GM21786 (cell line): ENCODE results near the gene ARHGAP29.
"Not testable (repeated sequence)": the region's sequence is repeated elsewhere in the genome, so short reads cannot be mapped to it uniquely, and the experiment has no call there.

Experiments
- ATAC-seq: cut with Tn5 transposase; IDR thresholded peaks from one replicate; pipeline ENCODE4 v1.9.1; 2021; ENCODE audit not compliant: unreplicated experiment

ARHGAP29 gene

DNA sequence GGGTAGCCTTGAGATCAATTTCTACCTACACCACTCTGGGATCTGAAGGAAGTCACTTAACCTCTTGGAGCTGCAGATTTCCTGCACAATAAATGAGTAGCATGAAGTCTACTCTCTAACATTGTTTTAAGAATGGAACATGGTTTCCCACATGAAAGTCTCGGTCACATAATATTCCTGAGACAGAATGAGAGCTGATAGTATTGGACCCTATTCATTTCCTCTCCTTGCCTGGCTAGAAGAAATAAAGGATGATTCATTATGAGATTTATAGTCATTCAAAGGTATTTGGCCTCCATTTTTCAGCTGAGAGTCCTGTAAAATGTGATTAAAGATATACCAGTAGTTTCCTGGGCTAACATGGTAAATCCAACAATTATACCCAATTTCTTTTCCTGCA lies 56.7 kb downstream of the ARHGAP29 start:
- ATAC-seq, result no peak

DNA sequence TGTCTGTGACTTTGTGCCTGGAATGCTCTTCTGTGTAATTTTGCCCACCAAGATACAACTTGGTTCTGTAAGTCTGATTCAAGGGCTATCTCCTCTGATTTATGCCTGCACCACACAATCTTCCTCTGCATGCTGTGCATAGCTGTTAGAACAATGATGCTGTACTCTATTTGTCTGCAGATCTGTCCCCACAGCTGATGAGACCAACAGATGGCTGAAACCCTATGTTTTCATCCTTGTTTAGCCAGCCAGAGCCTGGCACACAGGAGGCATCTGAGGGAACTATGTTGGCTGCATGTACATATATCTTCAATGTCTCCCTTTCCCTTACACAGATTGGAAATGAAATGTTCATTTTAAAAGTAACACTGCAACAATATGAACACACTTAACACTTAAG lies 58.5 kb downstream of the ARHGAP29 start:
- ATAC-seq, result no peak

DNA sequence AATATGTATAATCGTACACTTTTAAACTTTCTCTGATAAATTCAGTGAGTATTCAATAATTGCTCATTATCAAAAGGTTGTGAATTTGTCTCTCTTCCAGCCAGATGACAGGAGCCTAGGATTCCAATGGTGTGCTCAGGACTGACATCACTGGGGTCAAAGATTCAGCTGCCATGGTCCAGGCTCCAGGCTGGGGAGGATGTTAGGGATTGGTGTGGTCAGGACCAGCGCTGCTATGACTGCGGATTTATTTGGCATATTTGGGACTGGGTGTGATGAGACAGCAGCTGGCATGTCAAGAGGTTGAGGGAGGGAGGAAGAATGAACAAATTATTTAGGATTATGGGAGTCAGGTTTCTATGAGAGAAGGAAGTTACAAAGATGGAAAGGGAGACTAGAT lies 68.3 kb downstream of the ARHGAP29 start:
- ATAC-seq, result no peak

DNA sequence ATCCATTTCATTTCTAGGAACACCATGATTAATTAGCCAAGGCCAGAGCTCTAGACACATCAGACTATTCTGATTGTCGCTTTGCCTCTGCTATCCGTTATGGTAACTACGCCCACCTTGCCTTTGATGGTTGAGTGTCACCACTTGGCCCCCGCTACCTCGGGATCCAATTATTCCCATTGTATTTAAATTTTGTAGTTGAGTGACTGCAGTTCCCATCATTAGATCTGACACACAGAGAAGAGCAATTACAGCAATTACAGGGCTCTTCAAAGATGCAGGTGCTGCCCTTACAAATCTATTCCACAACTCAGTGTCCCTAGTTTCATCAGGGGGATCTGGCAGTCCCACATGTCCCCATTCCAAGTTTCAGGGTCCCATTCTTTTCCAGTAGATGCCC lies 71.5 kb downstream of the ARHGAP29 start:
- no peak for ATAC-seq

DNA sequence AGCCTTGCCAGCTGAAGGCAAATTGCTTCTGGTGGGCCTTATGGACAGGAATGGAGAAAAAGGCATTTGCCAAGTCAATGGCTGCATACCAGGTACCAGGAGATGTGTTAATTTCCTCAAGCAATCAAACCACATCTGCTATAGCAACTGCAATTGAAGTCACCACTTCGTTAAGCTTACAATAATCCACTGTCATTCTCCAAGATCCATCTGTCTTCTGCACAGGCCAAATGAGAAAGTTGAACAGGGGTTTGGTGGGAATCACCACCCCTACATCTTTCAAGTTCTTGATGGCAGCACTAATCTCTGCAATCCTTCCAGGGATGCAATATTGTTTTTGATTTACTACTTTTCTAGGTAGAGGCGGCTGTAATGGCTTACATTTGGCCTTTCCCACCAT lies 72.5 kb downstream of the ARHGAP29 start:
- not testable (repeated sequence) for ATAC-seq

DNA sequence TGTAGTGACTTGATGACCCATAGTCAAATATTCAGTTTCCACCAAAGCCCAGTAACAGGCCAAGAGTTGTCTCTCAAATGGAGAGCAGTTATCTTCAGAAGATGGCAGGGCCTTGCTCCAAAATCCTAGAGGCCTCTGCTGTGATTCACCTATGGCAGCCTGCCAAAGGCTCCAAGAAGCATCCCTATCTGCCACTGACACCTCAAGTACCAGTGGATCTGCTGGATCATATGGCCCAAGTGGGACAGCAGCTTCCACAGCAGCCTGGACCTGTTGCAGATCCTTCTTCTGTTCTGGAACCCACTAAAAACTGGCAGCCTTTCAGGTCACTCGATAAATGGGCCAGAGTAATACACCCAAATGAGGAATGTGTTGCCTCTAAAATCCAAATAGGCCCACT lies 73.3 kb downstream of the ARHGAP29 start:
- not testable (repeated sequence) for ATAC-seq

DNA sequence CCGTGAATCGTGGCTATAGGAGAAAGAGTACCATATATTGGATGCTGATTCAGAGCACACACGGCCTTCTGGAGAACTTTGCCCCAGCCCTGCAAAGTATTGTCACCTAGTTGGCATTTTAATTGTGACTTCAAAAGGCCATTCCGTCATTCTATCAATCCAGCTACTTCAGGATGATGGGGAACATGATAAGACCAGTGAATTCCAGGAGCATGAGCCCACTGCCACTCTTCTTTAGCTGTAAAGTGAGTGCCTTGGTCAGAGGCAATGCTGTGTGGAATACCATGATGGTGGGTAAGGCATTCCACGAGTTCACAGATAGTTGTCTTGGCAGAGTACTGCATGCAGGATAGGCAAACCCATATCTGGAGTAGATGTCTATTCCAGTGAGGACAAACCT lies 74.1 kb downstream of the ARHGAP29 start:
- not testable (repeated sequence) for ATAC-seq

DNA sequence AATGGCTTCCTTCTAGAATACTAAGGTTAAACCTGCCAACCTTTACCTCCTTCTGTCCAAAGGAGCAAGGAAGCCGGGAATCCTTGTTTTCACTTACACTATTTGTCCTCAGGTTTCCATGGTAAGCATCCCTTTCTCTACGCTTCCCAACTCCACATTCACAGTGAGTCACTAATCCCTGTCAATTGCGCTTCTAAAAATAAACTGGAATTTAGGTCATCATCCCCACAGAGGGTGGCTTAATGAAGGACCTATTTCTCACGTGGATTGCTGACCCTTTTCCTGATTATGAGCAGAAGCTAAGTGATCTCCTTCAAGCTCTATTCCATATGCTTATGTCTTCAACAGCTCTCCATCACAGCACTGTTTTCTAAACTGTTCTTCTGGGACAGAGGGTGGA lies 76.6 kb downstream of the ARHGAP29 start:
- no peak for ATAC-seq

DNA sequence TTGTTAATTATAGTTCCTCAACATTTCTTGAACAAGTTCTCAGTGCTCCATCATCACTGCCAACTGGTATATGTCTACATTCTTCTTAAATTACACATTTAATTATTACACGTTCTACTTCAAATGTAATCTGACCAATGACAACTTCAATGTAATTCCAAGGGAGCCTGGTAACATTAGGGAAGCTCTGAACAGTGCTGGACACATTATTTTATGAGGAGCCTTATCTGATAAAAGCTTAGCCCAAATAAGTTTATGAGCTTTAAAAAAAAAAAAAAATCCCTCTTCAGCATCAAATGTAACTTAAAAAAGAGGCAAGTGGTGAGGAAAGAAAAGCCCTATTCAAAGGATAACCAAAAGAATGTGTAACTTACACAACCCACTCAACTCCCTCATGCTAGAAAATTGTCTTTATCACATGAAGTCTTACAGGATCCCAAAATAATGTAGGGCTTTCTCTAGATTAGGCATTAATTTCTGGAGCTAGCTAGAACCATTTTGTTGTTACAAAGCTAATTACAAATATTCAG lies 81.2 kb downstream of the ARHGAP29 start:
- ATAC-seq, result no peak

DNA sequence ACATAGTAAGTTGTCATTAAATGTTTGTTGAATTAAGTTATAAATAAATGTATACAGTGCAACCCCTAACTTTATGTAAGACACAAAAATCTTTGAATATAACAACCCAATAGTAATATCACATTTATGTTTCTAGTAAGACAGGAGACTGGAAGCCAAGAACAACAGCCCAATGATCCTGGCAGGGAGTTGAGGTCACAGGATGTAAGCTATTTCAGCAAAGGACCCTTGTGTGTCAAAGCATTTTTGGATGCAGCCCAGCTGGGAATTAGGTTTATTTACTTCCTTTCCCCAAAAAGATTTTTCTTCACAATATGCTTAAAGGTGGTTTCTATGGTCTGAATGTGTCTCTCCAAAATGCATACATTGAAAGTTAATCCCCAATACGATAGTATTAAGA lies 82.4 kb downstream of the ARHGAP29 start:
- no peak for ATAC-seq

DNA sequence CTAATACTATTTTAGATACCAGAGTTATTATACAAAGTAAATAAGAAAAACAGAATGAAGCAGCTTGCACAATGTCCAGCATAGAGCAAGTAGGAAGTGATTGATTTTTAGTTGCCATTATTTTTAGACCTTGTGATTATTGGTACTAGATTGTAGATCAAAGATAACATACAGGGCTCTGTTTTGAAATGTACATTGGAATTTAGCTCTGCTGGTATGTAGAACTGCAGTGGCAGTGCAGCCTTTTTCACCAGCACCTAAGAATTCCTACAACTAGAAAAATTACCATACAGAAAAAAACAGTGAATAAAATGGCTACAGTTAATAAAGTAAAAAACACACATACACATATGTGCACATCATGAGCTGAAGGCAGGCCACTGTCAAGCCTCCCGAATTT lies 84.3 kb downstream of the ARHGAP29 start:
- no peak for ATAC-seq

DNA sequence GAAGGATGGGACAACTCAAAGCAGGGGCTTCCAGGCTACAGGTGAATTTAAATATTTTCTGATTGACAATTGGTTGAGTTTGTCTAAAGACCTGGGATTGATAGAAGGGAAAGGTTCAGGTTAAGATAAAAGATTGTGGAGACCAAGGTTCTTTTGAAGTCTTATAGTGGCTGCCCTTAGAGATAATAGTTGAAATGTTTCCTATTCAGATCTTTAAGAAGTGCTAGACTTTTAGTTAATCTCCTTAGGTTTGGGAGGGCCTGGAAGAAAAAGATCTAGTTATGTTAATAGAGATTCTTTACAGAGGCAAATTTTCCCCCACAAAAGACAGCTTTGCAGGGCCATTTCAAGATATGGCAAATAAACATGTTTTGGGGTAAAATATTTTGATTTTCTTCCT lies 88.2 kb downstream of the ARHGAP29 start:
- not testable (repeated sequence) for ATAC-seq

DNA sequence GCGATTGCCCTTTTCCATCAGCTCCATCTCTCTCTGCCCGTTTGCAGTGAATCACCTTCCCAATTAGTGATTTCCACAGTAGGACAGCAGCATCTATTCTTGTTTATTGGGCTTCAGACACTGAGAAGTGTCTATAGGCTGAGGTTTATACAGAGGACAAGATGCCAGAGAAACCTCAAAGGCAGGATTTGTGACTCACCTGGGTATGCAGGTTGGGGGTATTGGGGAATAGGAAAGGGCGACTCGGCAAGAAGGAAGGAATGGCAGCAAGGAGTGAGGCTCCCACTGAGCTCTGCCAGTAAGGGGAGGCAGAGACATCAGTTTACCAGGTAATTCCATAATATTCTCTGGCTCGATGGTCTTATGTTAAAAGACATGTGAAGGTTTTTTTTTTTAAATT lies 91.1 kb downstream of the ARHGAP29 start:
- no peak for ATAC-seq

DNA sequence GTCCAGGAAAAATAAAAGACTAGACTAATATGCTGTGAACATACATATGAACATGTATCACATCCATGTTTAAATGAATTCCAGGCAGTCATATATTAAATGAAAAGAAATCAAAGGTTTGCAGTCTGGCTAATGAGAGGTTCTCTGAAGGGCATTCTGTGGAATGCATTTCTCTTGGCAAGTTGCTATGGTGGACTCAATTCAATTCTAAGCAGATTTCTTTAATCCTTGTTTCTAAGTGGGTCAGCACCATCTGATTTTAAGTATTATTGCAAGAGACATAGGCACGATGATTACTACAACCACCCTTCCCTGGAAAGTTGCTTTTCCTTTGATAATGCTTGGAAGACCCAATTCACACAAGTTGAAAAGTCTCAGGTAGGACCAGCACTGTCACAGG lies 92.5 kb downstream of the ARHGAP29 start:
- no peak for ATAC-seq

DNA sequence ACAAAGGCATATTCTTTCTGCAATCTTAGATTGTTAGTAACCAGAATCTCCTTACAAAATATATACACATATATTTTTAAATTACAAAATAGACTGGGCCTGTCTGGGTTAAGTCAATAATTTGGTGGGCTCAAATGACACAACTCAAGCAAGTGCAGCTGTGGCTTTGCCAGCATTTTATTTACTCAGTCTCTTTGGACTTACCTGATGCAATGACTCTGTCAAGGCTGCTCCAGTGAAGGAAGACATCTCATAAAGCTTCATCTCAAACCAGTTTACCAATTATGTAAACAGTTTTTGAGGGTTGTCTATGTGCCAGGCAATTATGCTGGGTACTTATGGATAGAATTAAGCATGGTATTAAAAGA lies 93.6 kb downstream of the ARHGAP29 start:
- ATAC-seq, result no peak

DNA sequence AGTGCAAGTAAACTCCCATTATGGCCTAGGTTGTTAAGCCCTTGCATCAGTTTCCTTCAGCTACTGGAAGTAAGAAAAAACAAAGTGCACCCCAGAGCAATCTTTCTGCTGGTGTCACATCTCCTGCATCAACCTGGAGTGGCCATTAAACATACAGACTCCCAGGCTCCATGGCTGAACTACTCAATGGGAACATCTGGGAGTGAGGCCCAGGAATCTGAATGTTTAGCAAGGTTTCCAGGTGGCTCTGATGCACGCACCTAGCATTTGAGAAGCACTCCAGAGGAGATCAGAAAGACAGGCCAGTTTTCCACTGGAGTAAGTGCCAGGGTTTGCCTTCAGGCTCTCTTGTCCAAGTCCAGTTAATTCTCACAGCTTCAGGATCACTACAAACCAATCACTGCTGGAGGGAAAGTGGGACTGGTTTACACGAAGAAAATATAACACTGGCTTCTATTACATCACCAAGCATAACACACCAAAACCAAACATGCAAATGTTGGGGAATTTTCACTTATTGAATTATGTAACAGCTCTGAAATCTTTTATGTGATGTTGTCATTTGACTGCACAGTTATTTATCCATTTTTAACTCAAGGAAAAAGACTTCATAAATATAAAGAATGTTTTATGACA lies 94.1 kb downstream of the ARHGAP29 start:
- ATAC-seq, result no peak

DNA sequence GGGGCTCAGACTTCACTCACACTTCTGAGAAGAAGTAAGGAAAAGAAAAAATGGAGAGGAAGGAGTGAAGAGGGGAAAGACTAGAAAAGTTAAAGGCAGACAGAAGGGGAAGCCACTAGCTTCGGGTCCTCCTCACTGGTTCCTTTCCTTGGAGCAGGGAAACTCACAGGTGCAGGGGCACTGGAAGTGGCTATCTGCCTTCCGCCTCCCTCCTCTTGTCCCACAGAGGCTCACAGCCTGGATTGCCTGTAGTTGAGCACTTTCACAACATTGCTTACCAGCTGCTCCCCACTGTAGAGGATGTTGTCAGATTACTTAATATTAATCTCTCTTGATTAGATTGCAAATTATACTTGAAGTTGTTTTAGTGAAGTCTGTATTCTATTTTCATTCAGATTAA lies 94.8 kb downstream of the ARHGAP29 start:
- ATAC-seq, result no peak

DNA sequence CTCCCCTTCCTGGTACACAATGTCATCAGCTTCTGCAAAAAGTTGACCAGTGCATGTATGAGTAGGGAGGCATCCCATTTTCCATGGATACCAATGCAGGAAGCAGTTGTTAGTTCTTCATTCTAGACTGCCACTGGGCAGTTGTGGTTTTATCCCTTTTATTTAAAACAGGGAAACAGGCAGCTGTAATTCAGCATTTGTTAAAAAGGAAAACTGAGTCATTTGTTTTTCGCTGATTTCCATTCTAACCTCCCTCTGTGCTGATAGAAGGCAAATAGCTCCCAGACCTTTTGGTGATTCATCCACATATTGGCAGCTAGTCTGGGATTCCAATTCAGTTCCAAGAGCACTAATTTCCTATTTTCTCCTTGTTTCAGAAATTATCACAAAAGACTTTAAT lies 95.4 kb downstream of the ARHGAP29 start:
- no peak for ATAC-seq

DNA sequence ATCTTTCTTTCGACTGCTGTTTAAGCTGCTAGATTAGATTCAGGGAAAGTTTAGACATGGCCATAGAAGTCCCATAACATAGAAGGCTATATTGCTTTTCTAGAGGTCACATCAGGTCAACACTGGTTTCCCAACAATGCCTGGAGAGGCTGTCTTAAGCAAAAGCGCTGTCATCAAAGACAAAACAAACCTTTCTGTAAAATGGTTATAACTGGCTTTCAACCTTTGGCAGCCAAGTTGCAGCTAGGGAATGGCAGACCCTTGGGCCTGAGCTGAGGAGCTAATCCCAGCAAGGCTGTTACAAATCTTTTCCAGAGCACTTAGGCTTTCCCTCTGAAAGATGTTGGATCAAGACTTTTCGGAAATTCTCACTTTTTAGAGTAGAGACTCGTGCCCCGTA lies 105.3 kb downstream of the ARHGAP29 start:
- ATAC-seq, result no peak

DNA sequence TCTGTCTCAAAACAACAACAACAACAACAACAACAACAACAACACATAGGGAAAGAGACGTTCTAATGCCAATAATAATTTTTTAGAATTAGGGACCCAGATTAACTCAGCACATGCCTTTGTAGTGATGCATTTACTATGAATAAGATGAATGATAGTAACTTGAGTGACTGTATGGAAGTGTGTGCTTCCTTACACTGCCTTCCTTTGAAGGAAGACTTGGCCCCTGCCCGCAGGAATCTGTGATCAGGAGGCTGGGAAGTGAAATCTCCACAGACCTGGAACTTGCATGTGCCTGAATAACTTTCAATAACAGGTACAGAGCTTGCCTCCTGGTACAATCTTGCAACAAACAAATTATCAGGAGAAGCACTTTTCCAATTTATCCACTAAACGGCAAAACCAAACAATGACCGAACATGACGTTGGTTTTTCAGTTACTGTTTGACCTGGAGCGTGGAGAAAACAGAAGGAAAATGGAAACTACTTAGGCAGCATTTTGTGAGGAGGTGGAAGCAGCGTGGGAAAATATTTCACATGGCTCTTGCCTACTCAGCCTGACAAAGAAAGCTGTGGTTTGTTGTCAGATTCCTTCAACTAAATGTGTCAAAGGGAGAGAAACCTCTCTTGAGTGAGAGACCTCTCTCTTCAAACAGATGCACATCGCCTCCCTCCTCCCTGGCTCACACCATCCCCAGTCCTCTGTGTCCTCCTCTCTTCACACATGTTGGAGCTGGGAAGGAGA lies 106.4 kb downstream of the ARHGAP29 start:
- ATAC-seq, result no peak

DNA sequence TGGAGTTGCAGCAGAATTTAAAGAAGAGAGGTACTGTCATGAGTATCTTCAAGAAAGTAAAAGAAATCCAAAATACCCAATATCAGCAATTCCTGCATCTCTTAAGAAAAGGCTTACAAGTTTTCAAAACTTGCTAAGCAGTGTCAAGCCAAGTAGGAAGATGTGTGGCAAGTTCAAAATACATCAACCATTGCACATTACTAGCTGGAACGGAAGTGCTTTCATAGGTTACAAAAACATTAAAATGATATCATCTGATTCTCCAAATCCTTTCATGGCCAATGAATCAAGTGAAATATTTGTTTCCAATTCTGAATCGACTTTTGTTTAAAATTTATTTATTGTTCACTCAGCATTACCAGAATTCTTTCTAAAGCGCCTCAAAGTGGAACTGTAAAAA lies 110.7 kb downstream of the ARHGAP29 start:
- ATAC-seq, result no peak
